ENCODE measurements around the gene SHE.
A peak's percentile ranks its signal among the peaks of the same experiment; 100 is the strongest.

Gene SHE

DNA sequence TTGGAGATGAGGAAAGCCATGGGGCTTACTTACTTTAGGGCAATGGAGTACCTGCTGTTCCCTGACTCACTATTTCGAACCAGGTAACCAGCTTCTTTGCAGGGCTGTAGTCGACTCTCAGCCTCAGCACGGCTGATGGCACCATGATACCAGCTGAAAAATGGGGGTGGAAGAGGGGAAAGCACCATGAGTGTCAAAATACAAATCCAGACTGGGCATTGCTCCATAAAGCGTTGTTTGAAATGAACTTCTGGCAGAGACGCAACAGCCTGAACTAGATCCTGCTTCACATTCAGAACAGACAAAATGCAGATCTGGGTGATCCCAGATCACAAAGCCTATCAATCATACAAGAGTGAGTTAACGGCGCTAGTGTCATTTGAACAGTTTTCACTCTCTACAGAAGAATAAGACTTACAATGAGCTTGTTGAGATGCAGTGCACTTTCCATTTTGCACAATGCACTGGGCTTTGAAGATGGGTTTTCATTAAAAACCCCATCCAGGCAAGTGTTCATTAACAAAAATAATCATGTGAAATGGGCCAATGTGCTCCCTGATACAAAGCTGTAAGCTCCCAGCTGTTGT, 16.2 kb downstream of the SHE start:
- TF ChIP-seq, protein P1, sequence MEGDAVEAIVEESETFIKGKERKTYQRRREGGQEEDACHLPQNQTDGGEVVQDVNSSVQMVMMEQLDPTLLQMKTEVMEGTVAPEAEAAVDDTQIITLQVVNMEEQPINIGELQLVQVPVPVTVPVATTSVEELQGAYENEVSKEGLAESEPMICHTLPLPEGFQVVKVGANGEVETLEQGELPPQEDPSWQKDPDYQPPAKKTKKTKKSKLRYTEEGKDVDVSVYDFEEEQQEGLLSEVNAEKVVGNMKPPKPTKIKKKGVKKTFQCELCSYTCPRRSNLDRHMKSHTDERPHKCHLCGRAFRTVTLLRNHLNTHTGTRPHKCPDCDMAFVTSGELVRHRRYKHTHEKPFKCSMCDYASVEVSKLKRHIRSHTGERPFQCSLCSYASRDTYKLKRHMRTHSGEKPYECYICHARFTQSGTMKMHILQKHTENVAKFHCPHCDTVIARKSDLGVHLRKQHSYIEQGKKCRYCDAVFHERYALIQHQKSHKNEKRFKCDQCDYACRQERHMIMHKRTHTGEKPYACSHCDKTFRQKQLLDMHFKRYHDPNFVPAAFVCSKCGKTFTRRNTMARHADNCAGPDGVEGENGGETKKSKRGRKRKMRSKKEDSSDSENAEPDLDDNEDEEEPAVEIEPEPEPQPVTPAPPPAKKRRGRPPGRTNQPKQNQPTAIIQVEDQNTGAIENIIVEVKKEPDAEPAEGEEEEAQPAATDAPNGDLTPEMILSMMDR (IDR thresholded peaks at IDR 0.05; ENCODE audit: low read depth, low read length, missing control alignments): no peak
- no peak overlapping the region for H3K4me3 ChIP-seq (ENCODE audit: low read depth, low read length)
- in situ Hi-C loops (cut with HindIII; ENCODE audit: low sequenced_read_pairs): no loop called here
- DNase-seq (ENCODE audit: low read depth): no peak

- TF ChIP-seq, protein P1 (IDR thresholded peaks at IDR 0.05; ENCODE audit: low read depth, low read length, missing control alignments): no peak
- in situ Hi-C loops (cut with HindIII; ENCODE audit: low sequenced_read_pairs): no loop called here
- no peak for DNase-seq (ENCODE audit: low read depth)
- no peak overlapping the region for H3K4me3 ChIP-seq (ENCODE audit: low read depth, low read length)
Observed at GRCh38 chr1:154485106-154485505, 17.1 kb downstream of the SHE start.

- in situ Hi-C loops (cut with HindIII; ENCODE audit: low sequenced_read_pairs): loop anchor here (5.0 kb wide), 1 partner anchor 73 kb away; the partner anchor contains the start of gene UBE2Q1
- DNase-seq (ENCODE audit: low read depth): peak; percentile 62
- H3K4me3 ChIP-seq (ENCODE audit: low read depth, low read length): no peak overlapping the region
- TF ChIP-seq, protein P1 (IDR thresholded peaks at IDR 0.05; ENCODE audit: low read depth, low read length, missing control alignments): no peak
Observed at GRCh38 chr1:154483941-154484803, 18.0 kb downstream of the SHE start.

DNA sequence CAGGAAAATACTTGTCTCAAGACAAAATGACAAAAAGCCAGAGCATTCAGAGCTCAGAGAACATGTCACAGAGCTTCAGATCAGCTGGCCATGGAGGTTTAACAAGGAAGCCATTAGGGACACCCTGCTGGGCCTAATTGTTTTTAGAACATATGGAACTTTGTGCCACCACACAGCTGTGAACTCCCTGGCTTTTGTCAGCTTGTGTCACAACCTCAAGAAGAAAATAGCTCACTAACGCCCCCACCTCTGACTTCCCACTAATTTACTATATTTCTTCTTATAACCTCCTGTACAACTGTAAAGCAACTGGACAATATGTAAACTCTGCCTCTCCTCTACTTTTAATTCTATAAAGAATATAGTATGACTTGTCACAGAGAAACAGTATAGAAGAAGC, 21.2 kb downstream of the SHE start:
- DNase-seq (ENCODE audit: low read depth): no peak
- in situ Hi-C loops (cut with HindIII; ENCODE audit: low sequenced_read_pairs): loop anchor here (5.0 kb wide), 1 partner anchor 76 kb away; the partner anchor contains the start of gene UBE2Q1
- H3K4me3 ChIP-seq (ENCODE audit: low read depth, low read length): no peak overlapping the region
- TF ChIP-seq, protein P1 (IDR thresholded peaks at IDR 0.05; ENCODE audit: low read depth, low read length, missing control alignments): no peak

DNA sequence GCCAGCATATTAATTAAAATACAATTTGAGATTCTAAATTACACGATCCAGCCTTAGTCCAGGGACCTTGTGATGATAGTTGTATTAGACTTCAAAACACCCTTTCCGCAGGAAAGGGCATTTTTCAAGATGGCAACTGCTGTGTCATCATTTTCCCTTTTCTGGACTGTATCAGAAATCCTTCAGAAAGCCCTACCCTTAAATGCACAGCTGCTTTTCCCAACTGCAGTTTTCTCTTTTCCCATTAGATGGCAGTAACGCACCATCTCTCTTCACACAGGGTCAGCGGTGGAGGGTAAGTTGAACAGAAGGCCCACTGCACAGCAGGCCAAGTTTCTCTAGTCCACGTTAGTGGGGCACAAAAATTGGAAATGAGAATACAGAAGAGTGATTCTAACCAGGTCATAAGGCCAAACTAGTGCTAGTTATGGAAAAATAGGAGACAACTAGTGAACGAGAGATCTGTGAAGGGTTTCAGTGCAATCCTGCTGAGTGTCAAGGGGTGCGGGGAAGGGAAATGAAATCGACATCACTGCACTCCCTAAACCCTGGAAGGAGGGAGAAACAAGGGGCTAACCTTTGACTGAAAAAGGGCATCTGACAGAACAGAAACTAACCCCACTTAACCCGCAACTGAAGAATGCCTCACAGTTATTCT, 22.3 kb downstream of the SHE start:
- in situ Hi-C loops (cut with HindIII; ENCODE audit: low sequenced_read_pairs): loop anchor here (5.0 kb wide), 1 partner anchor 77 kb away; the partner anchor contains the start of gene UBE2Q1
- no peak overlapping the region for H3K4me3 ChIP-seq (ENCODE audit: low read depth, low read length)
- DNase-seq (ENCODE audit: low read depth): peak; percentile 74
- TF ChIP-seq, protein P1 (IDR thresholded peaks at IDR 0.05; ENCODE audit: low read depth, low read length, missing control alignments): peak; percentile 92

DNA sequence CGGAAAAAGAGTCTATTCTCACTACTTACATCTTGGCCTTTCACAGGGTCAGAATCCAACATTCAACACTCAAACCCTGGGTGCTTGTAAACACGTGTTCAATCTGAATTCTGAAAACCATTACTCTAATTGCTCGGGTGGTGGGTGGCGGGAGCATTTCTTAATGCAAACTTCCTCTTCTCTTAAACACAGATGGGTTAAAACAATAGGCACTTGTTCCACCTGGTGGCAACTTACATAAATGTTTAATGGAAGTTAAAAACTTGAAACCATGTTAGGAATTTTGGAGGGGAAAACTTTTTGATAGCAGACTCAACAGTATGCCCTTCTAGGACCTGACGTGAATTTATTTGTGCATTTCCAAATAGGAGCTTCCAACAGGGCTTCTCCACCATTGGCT, 23.6 kb downstream of the SHE start:
- no peak for DNase-seq (ENCODE audit: low read depth)
- no peak overlapping the region for H3K4me3 ChIP-seq (ENCODE audit: low read depth, low read length)
- TF ChIP-seq, protein P1 (IDR thresholded peaks at IDR 0.05; ENCODE audit: low read depth, low read length, missing control alignments): no peak
- in situ Hi-C loops (cut with HindIII; ENCODE audit: low sequenced_read_pairs): no loop called here

Measured in astrocyte of the cerebellum (primary cell).